NCI-H187 treated with DMSO at 0.1 percent for 48 hours (cell line): Measurements from ENCODE around the gene FGD5.

ENCODE experiments used
- DNase-seq: peaks from one replicate; lab custom pipeline; 2025; lab: John Stamatoyannopoulos, UW

Gene FGD5

DNA sequence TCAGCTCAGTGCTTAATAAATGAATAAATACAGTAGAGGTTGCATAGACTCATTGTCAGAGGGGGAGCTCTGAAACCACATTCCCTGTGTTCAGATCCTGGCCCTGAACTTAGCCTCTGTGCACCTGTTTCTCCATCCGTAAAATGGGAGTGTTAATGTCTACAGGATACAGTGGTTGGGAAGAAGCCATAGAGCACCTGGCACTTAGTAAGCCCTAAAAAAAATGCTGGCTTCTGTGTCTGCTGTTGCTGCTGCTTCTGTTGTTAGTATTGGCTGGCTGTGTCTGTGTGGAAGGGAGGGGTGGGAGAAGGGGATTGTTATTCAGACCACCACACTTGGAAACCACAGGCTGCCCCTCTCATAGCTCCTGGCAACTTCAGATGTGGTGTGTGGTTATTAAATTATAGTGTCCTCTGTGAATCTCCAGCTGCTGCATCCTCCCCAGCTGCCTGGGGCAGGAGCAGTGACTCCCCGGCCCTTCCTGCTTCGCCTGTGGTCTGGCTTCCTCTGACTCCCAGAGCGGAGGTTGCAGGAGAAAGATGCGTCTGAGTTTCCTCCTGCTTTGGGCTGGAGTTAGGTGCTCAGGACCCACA, 31.0 kb downstream of the FGD5 start:
- no peak for DNase-seq

- no peak for DNase-seq
These were observed 33.4 kb downstream of the FGD5 start for GRCh38 chr3:14852058-14852594.

- DNase-seq, result no peak
These were observed 34.0 kb downstream of the FGD5 start for GRCh38 chr3:14852717-14853116.

DNA sequence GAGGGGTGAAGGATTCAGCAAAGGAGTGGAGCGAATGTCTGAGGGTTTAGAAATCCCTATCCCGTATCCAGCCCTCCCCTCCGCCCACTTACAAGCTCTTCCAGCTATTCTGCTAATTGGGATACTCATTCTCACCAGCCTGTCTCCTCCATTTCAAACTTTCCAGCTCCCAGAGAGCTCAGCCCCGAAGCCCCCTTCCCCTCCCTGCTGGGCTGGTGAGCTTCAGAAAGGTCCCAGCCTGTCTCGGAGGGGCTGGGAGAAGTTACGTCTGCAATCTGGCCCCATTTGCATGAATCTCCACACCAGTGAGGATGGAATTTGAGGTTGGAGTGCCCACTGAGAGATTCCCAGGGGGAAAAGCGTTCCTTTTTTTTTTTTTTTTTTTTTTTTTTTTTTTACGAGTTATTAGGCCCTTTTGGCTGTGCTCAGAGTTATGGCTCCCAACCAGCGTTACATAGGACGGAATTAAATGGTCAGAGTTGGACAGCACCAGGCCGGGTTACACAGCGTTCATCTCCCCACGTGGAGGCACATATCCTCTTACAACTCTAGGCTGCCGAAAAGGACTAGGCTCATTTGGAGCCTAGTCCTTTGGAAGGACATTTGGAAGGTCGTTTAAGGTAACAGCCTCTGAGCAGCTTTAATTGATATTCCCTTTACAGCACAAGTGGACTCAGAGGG, 34.6 kb downstream of the FGD5 start:
- DNase-seq, result no peak

DNA sequence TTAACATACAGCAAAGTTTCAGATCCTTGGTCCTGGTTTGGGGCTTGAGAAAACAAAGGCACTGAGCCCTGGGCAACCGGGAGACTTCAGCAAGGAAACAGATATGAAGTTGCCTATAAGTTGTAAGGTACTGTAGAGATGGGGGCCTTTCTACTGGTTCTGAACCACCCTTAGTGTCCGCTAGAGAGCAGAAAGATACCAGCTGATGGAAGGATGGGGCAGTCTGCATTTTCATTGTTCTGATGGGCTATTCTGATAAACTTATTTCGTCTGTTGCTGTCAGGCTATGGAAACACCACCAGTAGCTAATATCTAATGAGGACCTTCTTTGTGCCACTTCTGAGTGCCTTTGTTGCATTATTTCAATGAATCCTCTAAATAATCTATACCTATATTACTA, 38.7 kb downstream of the FGD5 start:
- no peak for DNase-seq

- no peak for DNase-seq
These were observed 39.3 kb downstream of the FGD5 start for GRCh38 chr3:14858105-14858504.

- no peak for DNase-seq
These were observed 41.1 kb downstream of the FGD5 start for GRCh38 chr3:14859880-14860279.

- DNase-seq, result no peak
These were observed 42.3 kb downstream of the FGD5 start for GRCh38 chr3:14861031-14861430.

GRCh38 chr3:14861446-14862302, 42.9 kb downstream of the FGD5 start:
- DNase-seq, result no peak

DNA sequence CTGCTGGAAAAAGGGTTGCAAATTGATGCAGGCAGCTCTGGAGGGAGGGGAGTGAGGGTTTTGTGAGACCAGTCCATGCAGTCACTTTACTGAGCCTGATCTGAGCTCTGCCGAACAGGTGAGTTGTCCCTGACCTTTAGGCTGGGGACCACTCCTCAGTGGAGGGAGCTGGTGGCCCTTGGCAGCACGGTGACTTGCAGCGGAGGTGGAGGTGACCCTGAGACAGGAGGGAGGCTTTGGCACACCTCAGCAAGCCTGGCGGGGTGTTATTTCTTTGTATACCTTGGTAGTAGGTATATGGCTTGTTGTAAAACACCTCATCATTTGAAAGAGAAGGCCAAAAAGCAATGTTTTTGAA, 43.5 kb downstream of the FGD5 start:
- DNase-seq, result no peak

GRCh38 chr3:14862661-14863230, 44.0 kb downstream of the FGD5 start:
- DNase-seq, result no peak

DNA sequence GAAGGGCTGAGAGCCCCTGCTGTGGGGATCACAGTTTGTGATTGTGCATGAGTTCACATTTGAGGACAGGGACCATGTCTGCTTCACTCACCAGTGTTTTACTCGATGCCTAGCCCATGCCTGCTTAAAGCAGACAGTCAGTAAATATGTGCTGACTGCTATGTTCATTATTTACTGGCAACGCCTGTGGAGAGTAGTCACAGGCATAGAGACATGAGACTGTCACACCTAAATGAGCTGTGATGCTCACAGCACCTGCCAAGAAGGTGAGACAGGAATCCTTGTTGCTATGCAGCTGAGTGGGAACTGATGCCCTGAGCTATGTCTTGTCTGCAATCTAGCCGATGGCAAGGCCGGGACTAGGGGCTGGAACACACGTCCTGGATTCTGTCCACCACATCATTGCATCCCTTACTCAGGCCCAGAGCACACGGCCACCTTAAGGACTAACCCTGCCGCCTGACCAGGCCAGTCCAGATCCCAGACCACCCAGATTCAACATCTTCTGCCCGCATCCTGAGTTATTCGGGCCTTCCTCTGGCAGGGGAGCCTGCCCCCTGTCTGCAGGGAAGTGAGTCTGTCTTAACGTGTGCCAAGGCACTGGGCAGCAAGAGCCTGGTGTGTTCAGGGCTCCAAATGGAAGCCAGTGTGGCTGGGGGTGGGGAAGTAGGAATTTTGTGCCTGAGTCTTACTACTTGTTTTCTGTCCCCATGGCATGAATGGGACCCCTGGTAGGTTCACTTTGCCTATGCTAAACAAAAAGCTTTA, 44.8 kb downstream of the FGD5 start:
- DNase-seq, result no peak

- no peak for DNase-seq
These were observed 45.4 kb downstream of the FGD5 start for GRCh38 chr3:14864131-14864530.

DNA sequence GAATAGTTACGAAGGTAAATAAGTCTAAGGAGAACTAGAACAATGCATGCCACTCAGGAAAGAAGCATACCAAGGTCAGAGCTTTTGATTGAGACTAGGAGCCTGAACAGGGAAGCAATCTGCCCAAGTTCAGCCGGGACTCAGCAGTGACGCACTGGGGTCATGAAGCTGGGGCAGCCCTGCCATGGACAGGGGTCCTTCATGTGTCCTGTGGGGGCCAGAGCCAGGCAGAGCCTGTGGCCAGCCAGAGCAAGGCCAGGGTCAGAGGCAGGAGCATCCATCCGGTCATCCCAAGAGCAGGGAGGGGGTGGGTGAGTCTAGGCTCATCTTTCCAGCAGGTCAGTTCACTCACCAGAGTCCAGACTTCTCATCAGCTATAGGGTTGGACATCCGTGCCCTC, 47.9 kb downstream of the FGD5 start:
- DNase-seq, result no peak

GRCh38 chr3:14867936-14868570, 49.3 kb downstream of the FGD5 start:
- no peak for DNase-seq

DNA sequence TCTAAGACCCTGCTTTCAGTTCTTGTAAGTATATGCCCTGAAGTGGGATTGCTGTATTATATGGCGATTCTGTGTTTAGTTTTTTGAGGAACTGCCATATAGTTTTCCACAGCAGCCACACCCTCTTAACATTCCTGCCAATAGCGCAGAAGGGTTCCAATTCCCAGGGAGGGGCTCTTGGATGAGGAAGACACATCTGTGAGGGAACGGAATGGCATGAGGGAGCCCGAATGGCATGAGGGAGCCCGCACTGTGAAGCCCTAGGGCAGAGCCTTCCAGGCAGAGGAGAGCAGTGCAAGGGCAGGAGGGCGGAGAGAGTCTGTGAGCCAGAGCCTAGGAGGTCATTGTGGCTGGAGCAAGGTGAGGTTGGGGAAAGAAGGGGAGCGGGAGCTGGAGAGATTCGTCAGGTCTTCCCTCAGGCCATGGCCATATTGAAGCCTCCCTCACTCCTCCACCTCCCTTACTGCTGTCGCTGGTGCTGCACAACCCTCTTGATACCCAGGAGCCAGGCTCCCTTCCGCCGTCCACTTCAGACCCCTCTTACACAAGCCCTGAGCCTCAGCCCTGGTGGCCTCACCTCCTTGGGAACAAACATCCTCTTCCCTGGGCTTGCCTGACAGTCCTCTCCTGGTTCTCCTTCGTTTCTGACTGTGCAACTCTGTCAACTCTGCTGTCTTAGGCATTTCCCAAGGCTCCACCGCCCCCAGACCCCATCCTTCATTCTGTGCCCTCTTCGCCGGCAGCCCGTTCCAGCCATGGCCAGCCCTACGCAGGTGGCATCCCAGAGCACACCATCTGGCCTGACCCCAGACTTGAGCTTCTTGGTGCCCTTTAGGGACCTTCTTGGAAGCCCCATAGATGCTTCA, 51.4 kb downstream of the FGD5 start:
- no peak for DNase-seq

DNA sequence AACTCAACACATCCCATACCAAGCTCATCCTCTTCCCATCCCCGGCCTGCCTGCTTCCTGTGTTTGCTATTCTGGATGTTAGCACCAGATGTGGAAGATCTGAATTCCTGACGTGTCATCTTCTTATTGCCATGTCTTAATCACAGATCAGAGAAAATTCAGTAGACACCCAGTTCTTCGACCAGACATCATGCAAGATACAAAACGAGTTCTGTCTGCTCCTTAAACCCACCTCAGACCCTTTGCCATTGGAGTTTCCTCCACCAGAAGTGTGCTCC, 52.0 kb downstream of the FGD5 start:
- DNase-seq, result no peak

DNA sequence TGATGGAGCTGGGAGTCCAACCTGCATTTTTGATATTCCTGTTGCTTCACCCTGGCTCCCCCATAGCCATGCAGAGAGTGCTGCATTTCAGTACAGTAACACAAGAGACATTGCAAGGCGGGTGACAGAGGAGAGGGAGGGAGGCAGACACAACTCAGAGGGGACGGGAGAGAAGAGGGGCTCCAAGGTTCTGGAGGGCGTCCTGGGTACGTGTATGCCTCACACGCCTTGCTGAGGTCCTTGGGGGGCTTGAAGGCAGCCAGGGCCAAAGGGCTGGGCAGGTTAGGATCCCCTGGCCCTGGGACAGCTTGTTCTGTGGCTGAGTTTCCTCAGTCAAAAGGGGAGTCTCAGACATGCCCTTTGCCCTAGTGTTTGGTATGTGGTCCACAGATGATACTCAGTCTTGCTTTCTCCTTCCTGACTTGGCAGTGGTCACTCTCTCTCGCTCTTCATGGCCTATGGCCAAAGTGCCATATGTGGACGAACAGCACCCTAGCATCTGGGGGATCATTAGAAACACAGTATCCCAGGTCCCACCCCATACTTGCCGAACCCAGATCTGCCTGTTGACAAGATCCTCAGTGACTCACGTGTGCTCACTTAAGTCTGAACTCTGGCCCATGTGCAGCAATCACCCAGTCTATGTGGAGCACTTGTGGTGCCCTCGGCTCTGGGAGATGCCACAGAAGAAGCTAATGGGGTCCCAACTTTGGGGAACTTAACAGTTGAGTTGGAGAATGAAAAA, 52.9 kb downstream of the FGD5 start:
- DNase-seq, result no peak

DNA sequence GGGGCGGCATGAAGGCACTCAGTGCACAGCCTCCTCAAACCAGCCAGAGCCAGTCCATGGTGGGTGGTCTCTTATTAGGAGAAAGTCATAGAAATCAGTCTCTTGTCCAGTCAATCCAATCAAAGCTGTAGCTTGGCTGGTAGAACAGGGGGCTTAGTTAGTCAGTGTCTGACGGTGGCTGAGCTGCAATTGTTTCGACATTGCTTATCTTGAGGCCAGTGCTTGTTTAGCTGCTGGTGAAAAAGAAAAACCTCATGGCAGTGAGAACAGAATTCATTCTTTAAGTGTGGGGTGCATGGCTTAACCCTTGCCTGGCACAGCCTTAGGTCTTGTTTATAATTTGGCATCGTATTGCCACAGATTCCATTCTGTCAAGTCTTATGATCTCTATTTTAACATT, 53.9 kb downstream of the FGD5 start:
- no peak for DNase-seq

DNA sequence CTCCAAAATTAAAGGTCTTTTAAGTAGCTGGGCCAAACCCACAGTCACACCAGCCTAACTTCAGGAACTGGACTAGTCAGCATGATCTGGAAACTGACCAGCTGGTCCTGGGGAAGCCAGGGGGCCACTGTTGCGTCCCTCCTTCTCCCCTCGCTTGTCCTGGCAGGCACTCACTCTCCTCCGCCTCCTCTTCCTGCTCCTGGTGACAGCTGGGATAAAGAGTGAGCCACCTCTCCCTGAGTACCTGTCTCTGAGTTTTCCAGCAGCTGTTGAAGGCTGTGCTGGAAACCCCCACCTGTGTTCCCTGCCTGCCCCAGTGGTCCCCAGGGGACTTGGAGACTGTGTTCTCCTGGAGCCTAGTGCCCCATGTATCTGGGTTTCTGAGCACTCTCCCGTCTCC, 56.0 kb downstream of the FGD5 start:
- no peak for DNase-seq
